ACC112 (cell line): ENCODE data around the gene MLLT3.

Experiments
- H2AFZ ChIP-seq: fragments of 200-600 bp; sonication (generic); one replicate; pipeline ENCODE4 v1.6.0; 2017; ENCODE audit warnings: antibody characterized with exemption, low read length; ENCODE audit not compliant: unreplicated experiment
- H3K27ac ChIP-seq: fragments of 200-600 bp; sonication (generic); 2 replicates; pipeline ENCODE4 v1.5.1; 2014; ENCODE audit warnings: low read depth, mild to moderate bottlenecking, antibody characterized with exemption, low read length, moderate library complexity
- H3K27me3 ChIP-seq: fragments of 200-600 bp; sonication (generic); 2 replicates; pipeline ENCODE4 v1.6.1; 2014; ENCODE audit warnings: mild to moderate bottlenecking, antibody characterized with exemption, low read length, moderate library complexity, mixed read lengths; ENCODE audit not compliant: insufficient read depth
- H3K36me3 ChIP-seq: fragments of 200-600 bp; sonication (generic); 2 replicates; pipeline ENCODE4 v1.6.1; 2016; ENCODE audit warnings: mild to moderate bottlenecking, antibody characterized with exemption, low read length, moderate library complexity, mixed read lengths; ENCODE audit not compliant: insufficient read depth
- H3K4me1 ChIP-seq: fragments of 200-600 bp; sonication (generic); one replicate; pipeline ENCODE4 v1.6.1; 2016; ENCODE audit warnings: low read length, mixed read lengths; ENCODE audit not compliant: insufficient read depth, unreplicated experiment, control insufficient read depth
- H3K4me3 ChIP-seq: fragments of 200-600 bp; sonication (generic); 2 replicates; pipeline ENCODE4 v1.5.1; 2014; ENCODE audit warnings: mild to moderate bottlenecking, low read depth, low read length
- H3K79me2 ChIP-seq: fragments of 200-600 bp; sonication (generic); one replicate; pipeline ENCODE4 v1.6.0; 2016; ENCODE audit warnings: low read length; ENCODE audit not compliant: control insufficient read depth, unreplicated experiment, insufficient read depth

Gene MLLT3

DNA sequence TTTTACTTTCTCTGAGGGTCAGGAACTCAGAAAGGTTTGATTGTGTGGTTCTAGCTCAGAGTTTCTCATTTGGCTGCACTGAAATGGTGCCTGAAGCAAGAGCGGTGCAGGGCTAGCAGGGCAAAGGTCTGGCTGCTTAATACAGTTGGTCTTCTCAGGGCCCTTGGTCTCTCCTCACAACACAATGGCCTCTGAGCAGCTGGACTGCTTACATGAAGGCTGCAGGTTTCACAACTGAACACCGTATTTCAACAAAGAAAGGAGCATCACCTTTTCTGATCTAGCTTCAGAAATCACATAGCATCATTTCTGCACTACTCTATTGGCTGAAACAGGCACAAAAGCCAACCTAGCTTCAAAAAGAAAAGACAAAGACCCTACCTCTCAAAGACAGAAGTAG lies 122.2 kb downstream of the MLLT3 start:
- Histone ChIP-seq H3K36me3 (no peaks in the 10 kb centered on the region), H2AFZ (no peak overlapping the region), H3K4me1 (no peaks in the 10 kb centered on the region), H3K4me3 (no peak overlapping the region), H3K79me2 (peaks cover 10% of the 10 kb centered on the region), H3K27ac (no peak overlapping the region), H3K27me3 (no peaks in the 10 kb centered on the region)

DNA sequence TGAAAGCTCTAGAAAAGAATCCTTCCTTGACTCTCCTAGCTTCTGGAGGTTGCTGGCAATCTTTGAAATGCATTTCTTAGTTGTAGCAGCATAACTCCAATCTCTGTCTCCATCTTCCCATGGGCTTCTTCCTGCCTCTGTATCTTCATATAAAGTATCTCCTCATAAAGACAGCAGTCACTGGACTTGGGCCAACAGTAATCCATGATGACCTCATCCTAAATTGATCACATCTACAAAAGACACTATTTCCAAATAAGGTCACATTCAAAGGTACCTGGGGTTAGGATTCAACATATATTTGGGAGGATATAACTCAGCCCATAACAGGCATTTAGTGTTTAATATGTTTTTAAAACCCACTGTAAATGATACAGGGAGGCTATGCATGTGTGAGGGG lies 123.3 kb downstream of the MLLT3 start:
- Histone ChIP-seq H3K4me3 (no peak overlapping the region), H3K4me1 (no peaks in the 10 kb centered on the region), H3K27me3 (no peaks in the 10 kb centered on the region), H3K79me2 (peaks cover 10% of the 10 kb centered on the region), H3K36me3 (no peaks in the 10 kb centered on the region), H3K27ac (no peak overlapping the region), H2AFZ (no peak overlapping the region)

GRCh38 chr9:20496328-20496727 lies 126.0 kb downstream of the MLLT3 start:
- Histone ChIP-seq H3K79me2 (peaks cover 10% of the 10 kb centered on the region), H3K4me3 (no peak overlapping the region), H3K27me3 (no peaks in the 10 kb centered on the region), H3K36me3 (no peaks in the 10 kb centered on the region), H3K4me1 (no peaks in the 10 kb centered on the region), H2AFZ (no peak overlapping the region), H3K27ac (no peak overlapping the region)

DNA sequence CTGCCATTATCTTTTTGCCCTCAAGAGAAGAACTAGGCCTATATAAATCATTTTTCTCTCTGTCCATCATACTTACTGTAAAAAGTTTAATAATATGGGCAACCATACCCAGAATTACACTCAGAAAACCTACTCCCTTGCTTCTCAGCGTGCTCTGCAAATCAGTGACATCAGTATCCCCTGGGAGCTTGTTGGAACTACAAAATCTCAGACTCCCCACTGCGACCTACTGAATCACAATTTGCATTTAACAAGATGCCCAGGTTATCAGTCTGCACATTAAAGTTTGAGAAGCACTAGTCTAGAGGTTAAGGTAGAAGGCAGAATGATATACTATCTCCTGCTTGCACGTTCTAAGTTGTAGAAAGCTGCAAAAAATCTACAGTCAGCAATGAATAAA lies 127.2 kb downstream of the MLLT3 start:
- Histone ChIP-seq H3K27me3 (no peaks in the 10 kb centered on the region), H3K27ac (no peak overlapping the region), H3K79me2 (peaks cover 4% of the 10 kb centered on the region), H3K36me3 (no peaks in the 10 kb centered on the region), H3K4me1 (no peaks in the 10 kb centered on the region), H2AFZ (no peak overlapping the region), H3K4me3 (no peak overlapping the region)

GRCh38 chr9:20494035-20494434 lies 128.3 kb downstream of the MLLT3 start:
- Histone ChIP-seq H3K27me3 (no peaks in the 10 kb centered on the region), H3K36me3 (no peaks in the 10 kb centered on the region), H2AFZ (no peak overlapping the region), H3K79me2 (peaks cover 4% of the 10 kb centered on the region), H3K4me3 (no peak overlapping the region), H3K27ac (no peak overlapping the region), H3K4me1 (no peaks in the 10 kb centered on the region)

GRCh38 chr9:20492772-20493171 lies 129.5 kb downstream of the MLLT3 start:
- Histone ChIP-seq H3K27me3 (no peaks in the 10 kb centered on the region), H3K36me3 (no peaks in the 10 kb centered on the region), H2AFZ (no peak overlapping the region), H3K4me1 (no peaks in the 10 kb centered on the region), H3K4me3 (no peak overlapping the region), H3K27ac (no peak overlapping the region), H3K79me2 (peaks cover 4% of the 10 kb centered on the region)

- no peak overlapping the region for H3K27ac ChIP-seq
- H3K4me3 ChIP-seq, result no peak overlapping the region
- no peaks in the 10 kb centered on the region for H3K36me3 ChIP-seq
- H3K79me2 ChIP-seq, result peaks cover 3% of the 10 kb centered on the region
- H3K4me1 ChIP-seq, result no peaks in the 10 kb centered on the region
- H3K27me3 ChIP-seq, result no peaks in the 10 kb centered on the region
- no peak overlapping the region for H2AFZ ChIP-seq
Observed at GRCh38 chr9:20491612-20492011, 130.7 kb downstream of the MLLT3 start.

- H3K27ac ChIP-seq, result no peak overlapping the region
- H3K27me3 ChIP-seq, result no peaks in the 10 kb centered on the region
- H3K4me3 ChIP-seq, result no peak overlapping the region
- no peaks in the 10 kb centered on the region for H3K79me2 ChIP-seq
- H2AFZ ChIP-seq, result no peak overlapping the region
- H3K36me3 ChIP-seq, result no peaks in the 10 kb centered on the region
- no peaks in the 10 kb centered on the region for H3K4me1 ChIP-seq
Observed at GRCh38 chr9:20490246-20490834, 132.0 kb downstream of the MLLT3 start.

GRCh38 chr9:20488691-20489090 lies 133.6 kb downstream of the MLLT3 start:
- Histone ChIP-seq H3K36me3 (no peaks in the 10 kb centered on the region), H3K27ac (no peak overlapping the region), H3K4me3 (no peak overlapping the region), H2AFZ (no peak overlapping the region), H3K4me1 (no peaks in the 10 kb centered on the region), H3K27me3 (no peaks in the 10 kb centered on the region), H3K79me2 (no peaks in the 10 kb centered on the region)

DNA sequence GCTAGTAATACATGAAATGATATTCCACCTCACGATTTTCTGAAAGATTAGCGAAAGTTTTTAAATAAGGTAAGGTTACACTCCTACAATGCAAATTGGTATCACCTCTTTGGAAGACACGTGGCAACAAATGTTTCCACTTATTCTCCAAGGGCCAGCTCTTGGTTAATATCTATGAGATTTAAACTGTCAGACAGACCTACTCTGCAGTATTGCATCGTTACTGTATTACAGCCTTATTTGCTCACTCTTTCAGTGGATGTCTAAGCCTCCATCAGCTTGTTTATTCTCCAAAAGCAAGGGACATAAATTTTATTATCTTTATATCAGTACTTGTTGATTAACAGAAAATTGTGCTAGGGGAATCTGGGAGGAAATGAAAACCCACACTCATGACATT lies 135.7 kb downstream of the MLLT3 start:
- Histone ChIP-seq H3K27me3 (no peaks in the 10 kb centered on the region), H3K79me2 (no peaks in the 10 kb centered on the region), H3K4me3 (no peak overlapping the region), H2AFZ (no peak overlapping the region), H3K36me3 (no peaks in the 10 kb centered on the region), H3K4me1 (no peaks in the 10 kb centered on the region), H3K27ac (no peak overlapping the region)

DNA sequence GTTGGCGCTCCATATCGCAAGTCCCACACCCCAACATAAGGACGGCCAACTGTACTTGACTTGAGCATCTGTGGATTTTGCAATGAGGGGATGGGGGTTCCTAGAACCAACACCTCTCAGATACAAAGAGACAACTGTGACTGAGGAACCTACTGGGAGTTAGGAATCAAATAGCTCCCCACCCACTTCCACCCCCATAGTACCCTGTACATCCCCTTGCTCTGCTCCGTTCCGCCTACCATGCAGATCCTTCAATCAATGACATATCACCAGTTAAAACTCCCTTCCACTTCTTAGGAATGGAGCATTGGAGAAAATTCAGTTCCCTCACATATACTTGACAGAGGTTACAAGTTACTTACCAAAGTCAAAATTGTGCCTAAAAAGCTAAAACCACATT lies 140.9 kb downstream of the MLLT3 start:
- H3K27ac ChIP-seq, result no peak overlapping the region
- no peak overlapping the region for H3K4me3 ChIP-seq
- H3K79me2 ChIP-seq, result no peaks in the 10 kb centered on the region
- no peaks in the 10 kb centered on the region for H3K36me3 ChIP-seq
- H3K4me1 ChIP-seq, result no peaks in the 10 kb centered on the region
- no peak overlapping the region for H2AFZ ChIP-seq
- no peaks in the 10 kb centered on the region for H3K27me3 ChIP-seq
